GM23338 (cell line): ENCODE results near the gene ARID4B. TPM values are rescaled to one million over a fixed set of nuclear protein-coding genes. Genes with fewer than 3 reads are reported as not detected.

ENCODE experiments used
- ATAC-seq: fragments of 200-7000 bp; cut with Tn5 transposase; 3 replicates; pipeline ENCODE4 v1.9.1; 2020
- DNase-seq: peaks from one replicate; pipeline ENCODE4 v3.0.0-alpha.2; 2015; ENCODE audit warnings: low spot score
- H2AFZ ChIP-seq: fragments of 200-600 bp; sonication (generic); 2 replicates; pipeline ENCODE4 v1.8.0; 2016; ENCODE audit warnings: antibody characterized with exemption, mild to moderate bottlenecking, moderate library complexity
- H3F3A ChIP-seq: fragments of 200-600 bp; sonication (generic); replicated peaks from 2 replicates; pipeline ENCODE4 v1.8.0; 2017; ENCODE audit warnings: antibody characterized with exemption, mixed run types, low read depth
- H3K27ac ChIP-seq: fragments of 200-600 bp; sonication (generic); 2 replicates; pipeline ENCODE4 v1.6.1; 2016; ENCODE audit warnings: low read depth
- H3K27me3 ChIP-seq: fragments of 200-600 bp; sonication (generic); 2 replicates; pipeline ENCODE4 v1.8.0; 2016; ENCODE audit warnings: mild to moderate bottlenecking, mixed run types, moderate library complexity; ENCODE audit not compliant: insufficient read depth
- H3K36me3 ChIP-seq: fragments of 200-600 bp; sonication (generic); 2 replicates; pipeline ENCODE4 v1.8.0; 2016; ENCODE audit warnings: mild to moderate bottlenecking; ENCODE audit not compliant: insufficient read depth
- H3K4me1 ChIP-seq: fragments of 200-600 bp; sonication (generic); 2 replicates; pipeline ENCODE4 v1.8.0; 2016; ENCODE audit warnings: mild to moderate bottlenecking, moderate library complexity; ENCODE audit not compliant: insufficient read depth
- H3K4me2 ChIP-seq: fragments of 200-600 bp; sonication (generic); 2 replicates; pipeline ENCODE4 v1.7.1; 2017; ENCODE audit warnings: mixed run types
- H3K4me3 ChIP-seq: fragments of 200-600 bp; sonication (generic); 2 replicates; pipeline ENCODE4 v1.6.1; 2016; ENCODE audit warnings: mixed run types
- H3K79me2 ChIP-seq: fragments of 200-600 bp; sonication (generic); replicated peaks from 2 replicates; pipeline ENCODE4 v1.8.0; 2017; ENCODE audit warnings: mild to moderate bottlenecking; ENCODE audit not compliant: insufficient read depth
- H3K9me2 ChIP-seq: fragments of 200-600 bp; sonication (generic); 2 replicates; pipeline ENCODE4 v1.8.0; 2017; ENCODE audit not compliant: insufficient read depth
- H4K20me1 ChIP-seq: fragments of 200-600 bp; sonication (generic); replicated peaks from 2 replicates; pipeline ENCODE4 v1.8.0; 2017; ENCODE audit warnings: mild to moderate bottlenecking; ENCODE audit not compliant: insufficient read depth
- H3K27ac Mint-ChIP-seq: 2 replicates; pipeline ENCODE4 v1.8.0; 2020; ENCODE audit warnings: inconsistent platforms, mild to moderate bottlenecking, moderate library complexity, mixed read lengths
- H3K27me3 Mint-ChIP-seq: 3 replicates; pipeline ENCODE4 v1.8.0; 2022; ENCODE audit warnings: low read depth, mild to moderate bottlenecking, moderate library complexity, mixed read lengths, inconsistent platforms; ENCODE audit not compliant: insufficient read depth, poor library complexity
- H3K36me3 Mint-ChIP-seq: 3 replicates; pipeline ENCODE4 v1.8.0; 2021; ENCODE audit warnings: low read depth, mild to moderate bottlenecking, inconsistent platforms, moderate library complexity, mixed read lengths
- H3K4me1 Mint-ChIP-seq: 3 replicates; pipeline ENCODE4 v1.8.0; 2020; ENCODE audit warnings: mild to moderate bottlenecking, inconsistent platforms, mixed read lengths
- H3K4me3 Mint-ChIP-seq: 3 replicates; pipeline ENCODE4 v1.8.0; 2021; ENCODE audit warnings: moderate library complexity, mild to moderate bottlenecking, inconsistent platforms, mixed read lengths
- H3K9me3 Mint-ChIP-seq: 3 replicates; pipeline ENCODE4 v1.8.0; 2020; ENCODE audit warnings: moderate library complexity, mild to moderate bottlenecking, inconsistent platforms, mixed read lengths
- CTCF ChIP-seq, 2 experiments: fragments of 200-600 bp in 1 of 2; sonication (generic) in 1 of 2; conservative IDR thresholded peaks; 2 replicates each; pipeline versions ENCODE4 v1.5.1 to v1.6.1; 2016 to 2017; ENCODE audit warnings: antibody characterized with exemption in 2 of 2, low read depth in 2 of 2, mild to moderate bottlenecking in 2 of 2, moderate library complexity in 1 of 2
- EZH2 ChIP-seq: fragments of 200-600 bp; sonication (generic); IDR thresholded peaks from one replicate; pipeline ENCODE4 v1.8.0; 2017; ENCODE audit warnings: antibody characterized with exemption, mild to moderate bottlenecking, low read depth; ENCODE audit not compliant: unreplicated experiment
- EZH2phosphoT487 ChIP-seq: fragments of 200-600 bp; sonication (generic); IDR thresholded peaks from one replicate; pipeline ENCODE4 v1.8.1; 2018; ENCODE audit warnings: antibody characterized with exemption; ENCODE audit not compliant: unreplicated experiment
- JUNB ChIP-seq: IDR thresholded peaks from one replicate; pipeline ENCODE4 v1.6.1; 2016; ENCODE audit warnings: antibody characterized with exemption; ENCODE audit not compliant: unreplicated experiment
- NANOG ChIP-seq: IDR thresholded peaks from 2 replicates; pipeline ENCODE4 v1.6.1; 2016; ENCODE audit warnings: antibody characterized with exemption, borderline replicate concordance
- POLR2AphosphoS5 ChIP-seq: IDR thresholded peaks from 2 replicates; pipeline ENCODE4 v1.6.1; 2016; ENCODE audit warnings: antibody characterized with exemption, low read depth
- STAT1 ChIP-seq: IDR thresholded peaks from one replicate; pipeline ENCODE4 v1.6.1; 2016; ENCODE audit warnings: antibody characterized with exemption; ENCODE audit not compliant: unreplicated experiment
- ZNF114 ChIP-seq: fragments of 250-450 bp; sonication (Bioruptor Pico); IDR thresholded peaks from 2 replicates; pipeline ENCODE4 v1.5.0; 2020; ENCODE audit warnings: mild to moderate bottlenecking, moderate library complexity
- polyA plus RNA-seq: library from polyadenylated mRNA; unstranded; fragments of >200 nt; fragmentation: Nextera tagmentation; extraction: Ambion mirVana; gene quantifications from 2 replicates; pipeline ENCODE4 v1.2.1, GENCODE V29; 2016
- total RNA-seq: library from RNA; depleted of rRNA; stranded (reverse); fragments of >200 nt; shearing (Covaris generic); gene quantifications from 2 replicates; pipeline ENCODE4 v1.2.3, GENCODE V29; 2014
- TF ChIP-seq, protein P1 (sequence below): IDR thresholded peaks from one replicate; pipeline ENCODE4 v1.6.1; 2018; ENCODE audit warnings: antibody characterized with exemption; ENCODE audit not compliant: unreplicated experiment
- TF ChIP-seq, protein P2 (sequence below): IDR thresholded peaks from 2 replicates; pipeline ENCODE4 v1.6.1; 2016; ENCODE audit warnings: antibody characterized with exemption

Gene ARID4B
- total and polyA plus RNA-seq, 2 experiments from 2014 or later: 25.1 to 59.8 TPM

DNA sequence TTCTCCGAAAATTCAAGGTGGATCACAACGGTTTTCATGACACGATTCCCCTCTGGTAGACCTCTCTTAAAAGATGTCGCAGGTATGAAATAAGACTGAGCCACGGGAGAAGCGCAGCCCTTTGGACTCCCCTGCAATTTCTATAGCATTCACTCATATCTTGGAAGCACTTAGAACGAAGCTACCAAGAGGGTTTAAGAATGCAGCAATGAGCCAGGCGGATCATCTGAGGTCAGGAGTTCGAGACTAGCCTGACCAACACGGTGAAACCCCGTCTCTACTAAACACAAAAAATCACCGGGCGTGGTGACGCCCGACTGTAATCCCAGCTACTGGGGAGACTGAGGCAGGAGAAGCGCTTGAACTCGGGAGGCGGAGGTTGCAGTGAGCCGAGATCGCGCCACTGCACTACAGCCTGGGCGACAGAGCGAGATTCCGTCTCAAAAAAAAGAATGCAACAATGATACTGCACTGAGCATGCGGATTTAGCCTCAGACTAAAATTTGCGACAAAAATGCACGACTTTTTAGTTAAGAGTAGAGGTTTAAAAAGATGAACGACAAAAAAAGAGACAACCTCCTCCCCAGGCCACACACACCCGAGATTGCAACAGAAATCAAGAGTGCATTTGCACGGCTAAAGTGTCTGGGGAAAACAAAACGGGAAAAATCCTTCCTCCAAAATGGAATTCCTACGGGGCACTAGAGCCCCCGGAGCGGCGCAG, 200.1 kb downstream of the ARID4B start:
- peaks cover 17% of the 10 kb centered on the region for H3K27me3 Mint-ChIP-seq
- H3K9me3 Mint-ChIP-seq: no peaks in the 10 kb centered on the region; the same call in 2 of the 3 replicates
- H3K36me3 Mint-ChIP-seq: peaks cover 63% of the 10 kb centered on the region
- Histone ChIP-seq H3K9me2 (no peaks in the 10 kb centered on the region), H3K4me3 (peak overlapping the region; percentile 98), H3K27ac (peak overlapping the region; percentile 96), H3K4me2 (peak overlapping the region; percentile 97), H3K27me3 (no peaks in the 10 kb centered on the region), H4K20me1 (peaks cover 48% of the 10 kb centered on the region), H3K36me3 (peaks cover 23% of the 10 kb centered on the region; the same call in 1 of the 2 replicates), H3F3A (0 out of 2 replicates have a peak, but pooled peaks cover 6% of the 10 kb centered on the region), H3K4me1 (peaks cover 24% of the 10 kb centered on the region), H3K79me2 (peaks cover 57% of the 10 kb centered on the region), H2AFZ (no peak overlapping the region)
- no peak for ATAC-seq
- peaks cover 18% of the 10 kb centered on the region; the same call in 2 of the 3 replicates for H3K4me1 Mint-ChIP-seq
- DNase-seq: no peak
- no peak for TF ChIP-seq NANOG
- no peak for TF ChIP-seq JUNB
- TF ChIP-seq STAT1: no peak
- TF ChIP-seq POLR2AphosphoS5: no peak
- H3K4me3 Mint-ChIP-seq: peak overlapping the region; percentile 100
- peak overlapping the region; percentile 100 for H3K27ac Mint-ChIP-seq

GRCh38 chr1:235127203-235127602, 200.8 kb downstream of the ARID4B start:
- peaks cover 64% of the 10 kb centered on the region for H3K79me2 ChIP-seq
- Mint-ChIP-seq H3K9me3 (no peaks in the 10 kb centered on the region; the same call in 2 of the 3 replicates), H3K36me3 (peaks cover 63% of the 10 kb centered on the region), H3K4me3 (peak overlapping the region; percentile 100), H3K27me3 (peaks cover 17% of the 10 kb centered on the region), H3K4me1 (peaks cover 20% of the 10 kb centered on the region; the same call in 2 of the 3 replicates), H3K27ac (peak overlapping the region; percentile 100)
- peaks cover 48% of the 10 kb centered on the region for H4K20me1 ChIP-seq
- H3K36me3 ChIP-seq: peaks cover 27% of the 10 kb centered on the region; the same call in 1 of the 2 replicates
- no peaks in the 10 kb centered on the region for H3K27me3 ChIP-seq
- H3F3A ChIP-seq: 0 out of 2 replicates have a peak, but pooled peaks cover 6% of the 10 kb centered on the region
- peak overlapping the region; percentile 98 for H3K4me3 ChIP-seq
- H2AFZ ChIP-seq: no peak overlapping the region
- H3K4me1 ChIP-seq: peaks cover 24% of the 10 kb centered on the region
- no peaks in the 10 kb centered on the region for H3K9me2 ChIP-seq
- DNase-seq: no peak
- H3K4me2 ChIP-seq: peak overlapping the region; percentile 97
- no peak; the same call in 1 of the 2 replicates for TF ChIP-seq POLR2AphosphoS5
- no peak for TF ChIP-seq NANOG
- TF ChIP-seq, protein P1, sequence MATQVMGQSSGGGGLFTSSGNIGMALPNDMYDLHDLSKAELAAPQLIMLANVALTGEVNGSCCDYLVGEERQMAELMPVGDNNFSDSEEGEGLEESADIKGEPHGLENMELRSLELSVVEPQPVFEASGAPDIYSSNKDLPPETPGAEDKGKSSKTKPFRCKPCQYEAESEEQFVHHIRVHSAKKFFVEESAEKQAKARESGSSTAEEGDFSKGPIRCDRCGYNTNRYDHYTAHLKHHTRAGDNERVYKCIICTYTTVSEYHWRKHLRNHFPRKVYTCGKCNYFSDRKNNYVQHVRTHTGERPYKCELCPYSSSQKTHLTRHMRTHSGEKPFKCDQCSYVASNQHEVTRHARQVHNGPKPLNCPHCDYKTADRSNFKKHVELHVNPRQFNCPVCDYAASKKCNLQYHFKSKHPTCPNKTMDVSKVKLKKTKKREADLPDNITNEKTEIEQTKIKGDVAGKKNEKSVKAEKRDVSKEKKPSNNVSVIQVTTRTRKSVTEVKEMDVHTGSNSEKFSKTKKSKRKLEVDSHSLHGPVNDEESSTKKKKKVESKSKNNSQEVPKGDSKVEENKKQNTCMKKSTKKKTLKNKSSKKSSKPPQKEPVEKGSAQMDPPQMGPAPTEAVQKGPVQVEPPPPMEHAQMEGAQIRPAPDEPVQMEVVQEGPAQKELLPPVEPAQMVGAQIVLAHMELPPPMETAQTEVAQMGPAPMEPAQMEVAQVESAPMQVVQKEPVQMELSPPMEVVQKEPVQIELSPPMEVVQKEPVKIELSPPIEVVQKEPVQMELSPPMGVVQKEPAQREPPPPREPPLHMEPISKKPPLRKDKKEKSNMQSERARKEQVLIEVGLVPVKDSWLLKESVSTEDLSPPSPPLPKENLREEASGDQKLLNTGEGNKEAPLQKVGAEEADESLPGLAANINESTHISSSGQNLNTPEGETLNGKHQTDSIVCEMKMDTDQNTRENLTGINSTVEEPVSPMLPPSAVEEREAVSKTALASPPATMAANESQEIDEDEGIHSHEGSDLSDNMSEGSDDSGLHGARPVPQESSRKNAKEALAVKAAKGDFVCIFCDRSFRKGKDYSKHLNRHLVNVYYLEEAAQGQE: no peak
- TF ChIP-seq EZH2: no peak
- TF ChIP-seq CTCF (conservative IDR thresholded peaks at IDR 0.05; ENCODE audit: low read depth in 2 of 2): no peak
- no peak for TF ChIP-seq ZNF114 (CRISPR knock-in tag)
- TF ChIP-seq EZH2phosphoT487: no peak
- TF ChIP-seq, protein P2, sequence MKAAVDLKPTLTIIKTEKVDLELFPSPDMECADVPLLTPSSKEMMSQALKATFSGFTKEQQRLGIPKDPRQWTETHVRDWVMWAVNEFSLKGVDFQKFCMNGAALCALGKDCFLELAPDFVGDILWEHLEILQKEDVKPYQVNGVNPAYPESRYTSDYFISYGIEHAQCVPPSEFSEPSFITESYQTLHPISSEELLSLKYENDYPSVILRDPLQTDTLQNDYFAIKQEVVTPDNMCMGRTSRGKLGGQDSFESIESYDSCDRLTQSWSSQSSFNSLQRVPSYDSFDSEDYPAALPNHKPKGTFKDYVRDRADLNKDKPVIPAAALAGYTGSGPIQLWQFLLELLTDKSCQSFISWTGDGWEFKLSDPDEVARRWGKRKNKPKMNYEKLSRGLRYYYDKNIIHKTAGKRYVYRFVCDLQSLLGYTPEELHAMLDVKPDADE: no peak
- 0 out of 2 replicates have a peak overlapping the region, but pooled peaks have one; percentile 96 for H3K27ac ChIP-seq
- no peak for ATAC-seq
